H54 (cell line): Measurements from ENCODE around the gene CES5A.
"Not testable (repeated sequence)": the region's sequence is repeated elsewhere in the genome, so short reads cannot be mapped to it uniquely, and the experiment has no call there.

ENCODE experiments used
- DNase-seq: peaks from one replicate; pipeline ENCODE4 v3.0.0; 2011; ENCODE audit warnings: low spot score, mixed read lengths; ENCODE audit not compliant: insufficient read length
- FAIRE-seq: peaks from 3 replicates; lab custom pipeline; 2011; peaks lifted over from hg19 to GRCh38; lab: Jason Lieb, UNC
- POLR2A ChIP-seq: IDR thresholded peaks from 2 replicates; pipeline ENCODE4 v1.6.1; 2011; ENCODE audit warnings: low read depth, mild to moderate bottlenecking, low read length

The CES5A gene

DNA sequence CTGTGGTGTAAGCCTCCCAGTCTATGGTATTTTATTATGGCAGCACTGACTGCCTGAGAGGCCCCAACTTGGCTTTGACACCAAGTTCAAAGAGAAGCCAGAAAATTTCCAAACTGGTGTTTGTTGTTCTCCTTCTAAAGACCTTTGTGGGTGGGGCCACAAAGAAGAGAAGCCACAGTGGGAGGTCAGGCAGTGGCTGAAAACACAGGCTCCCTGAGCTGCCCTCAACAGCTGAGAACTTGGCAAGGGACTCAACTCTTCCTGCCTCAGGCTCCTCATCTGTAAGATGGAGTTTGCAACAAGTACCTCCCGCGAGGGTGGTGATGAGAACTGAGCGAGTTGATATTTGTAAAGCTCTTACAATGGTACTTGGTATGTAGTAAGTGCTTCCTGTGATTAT, 18.2 kb downstream of the CES5A start:
- FAIRE-seq, result no peak
- no peak for DNase-seq
- no peak for TF ChIP-seq POLR2A

DNA sequence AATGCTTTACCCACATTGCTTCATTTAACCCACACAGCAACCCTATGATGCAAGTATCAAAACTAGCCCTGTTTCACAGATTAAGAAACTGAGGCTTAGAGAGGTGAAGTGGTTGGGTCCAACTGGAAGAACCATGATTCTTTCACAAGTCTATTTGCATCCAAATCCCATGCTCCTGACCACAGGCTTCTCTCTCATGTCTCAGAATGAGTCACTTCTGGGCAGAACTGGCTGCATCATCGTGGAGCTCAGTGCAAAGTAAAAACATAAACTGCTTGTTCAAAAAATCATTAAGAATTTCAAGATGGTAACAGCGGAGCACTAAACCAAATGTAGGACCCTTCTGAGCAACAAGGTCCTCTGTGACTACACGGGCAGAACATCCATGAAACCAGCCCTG, 22.1 kb downstream of the CES5A start:
- FAIRE-seq, result no peak
- no peak for TF ChIP-seq POLR2A
- DNase-seq, result no peak

DNA sequence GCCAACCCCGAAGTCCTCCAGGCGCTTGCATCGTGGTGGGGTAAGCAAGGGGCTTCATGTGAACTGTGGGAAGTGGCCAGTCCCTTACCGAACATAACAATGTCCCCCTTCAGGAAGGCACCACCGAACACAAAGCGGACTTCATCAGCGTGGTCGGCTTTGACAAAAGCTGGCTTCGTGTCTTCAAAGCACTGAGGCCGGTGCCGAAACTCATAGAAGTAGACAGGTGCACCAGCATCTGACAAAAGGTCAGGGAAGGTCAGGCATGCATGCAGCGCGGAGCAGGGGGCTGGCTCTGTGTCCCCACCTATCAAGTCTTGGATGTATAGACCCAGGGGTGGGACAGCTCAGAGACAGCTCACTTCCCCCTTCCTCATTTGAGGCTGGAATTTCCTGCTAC, 25.6 kb downstream of the CES5A start:
- no peak for TF ChIP-seq POLR2A
- FAIRE-seq, result no peak
- DNase-seq, result no peak

DNA sequence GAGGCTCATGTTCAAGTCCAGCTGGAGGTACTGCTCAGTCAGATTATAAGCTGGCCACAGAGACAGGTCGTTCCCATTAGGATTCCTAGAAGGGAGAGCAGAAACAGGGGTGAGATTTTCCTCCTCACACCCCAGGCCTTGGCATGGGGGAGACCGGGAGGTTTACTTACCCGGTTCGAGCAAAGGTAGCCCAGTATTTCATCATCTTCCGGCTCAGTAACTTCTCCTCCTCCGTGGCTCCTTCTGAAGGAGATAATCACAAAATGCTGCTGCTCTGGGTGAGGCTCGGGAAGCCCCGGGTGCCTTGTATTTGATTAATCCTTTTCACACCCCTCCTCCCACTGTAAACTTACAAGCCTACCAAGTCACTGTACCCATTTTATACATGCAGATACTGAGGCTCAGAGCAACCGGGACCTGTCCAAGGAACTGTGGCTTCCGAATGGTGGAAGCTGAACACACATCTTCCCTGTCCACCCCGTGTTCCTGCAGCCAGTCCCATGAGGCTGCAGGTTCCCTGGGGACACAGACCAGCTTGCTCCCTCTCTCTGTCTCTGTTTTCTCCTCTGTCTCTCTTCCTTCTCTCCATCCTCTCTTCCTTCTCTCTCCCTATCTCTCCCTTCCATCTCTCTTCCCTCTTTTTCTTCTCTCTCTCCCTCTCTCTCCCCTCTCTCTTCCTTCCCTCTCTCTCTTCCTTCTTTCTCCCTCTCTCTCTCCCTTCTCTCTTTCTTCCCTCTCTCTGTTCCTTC, 28.4 kb downstream of the CES5A start:
- FAIRE-seq (no peak), DNase-seq (no peak)
- TF ChIP-seq POLR2A, result no peak

DNA sequence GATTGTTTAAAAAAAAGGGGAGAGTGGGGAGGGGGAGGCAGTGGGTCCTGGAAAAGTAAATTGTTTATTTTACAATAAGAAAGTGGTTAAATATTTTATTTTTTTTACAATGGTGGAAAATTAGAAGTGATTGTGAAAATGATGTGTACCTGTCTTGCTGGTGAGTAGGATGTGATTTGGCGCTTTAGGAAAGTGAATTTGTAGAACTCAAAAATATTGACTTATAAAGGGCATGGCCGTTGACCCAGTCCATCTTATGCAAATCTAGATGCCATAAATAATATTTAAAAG, 32.1 kb downstream of the CES5A start:
- FAIRE-seq, result no peak

DNA sequence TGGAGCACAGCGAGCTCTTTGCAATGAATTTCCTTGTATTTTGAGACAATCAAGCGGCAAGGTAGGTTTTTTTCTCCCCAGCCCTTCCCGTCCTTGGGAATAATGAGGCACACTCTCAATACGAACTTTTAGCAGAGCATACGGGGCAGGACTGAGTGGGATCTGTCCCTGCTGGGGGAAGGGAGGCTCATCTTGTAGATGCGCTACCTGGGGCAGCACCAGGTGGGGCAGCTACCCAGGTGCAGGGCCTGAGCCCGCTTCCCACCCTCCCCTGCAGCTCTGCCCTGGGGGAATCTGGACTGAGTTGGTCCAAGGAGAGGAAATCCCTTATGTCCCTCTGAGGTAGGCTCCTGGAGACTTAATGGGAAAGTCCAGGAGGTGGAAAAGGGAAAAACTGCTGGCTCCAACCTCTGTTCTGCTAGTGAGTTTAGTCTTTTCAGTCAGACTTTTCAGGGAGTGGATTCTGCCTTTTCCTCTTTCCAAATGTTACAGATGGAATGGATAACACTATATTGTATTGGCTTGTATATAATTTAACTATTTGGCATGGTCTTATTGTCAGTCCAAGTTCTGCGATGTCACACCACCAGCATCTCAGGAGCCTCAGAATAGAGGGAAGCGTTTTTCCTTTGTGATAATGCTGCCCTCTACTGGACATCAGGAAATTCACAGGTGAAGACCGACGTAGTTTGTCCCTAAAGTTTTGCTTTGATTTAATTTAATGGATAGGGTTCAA, 32.6 kb downstream of the CES5A start:
- FAIRE-seq (no peak), DNase-seq (peak; percentile 15)
- TF ChIP-seq POLR2A, result no peak

More for the DNA sequence above, 32.1 kb downstream of the CES5A start:
- DNase-seq, result no peak
- no peak for TF ChIP-seq POLR2A

DNA sequence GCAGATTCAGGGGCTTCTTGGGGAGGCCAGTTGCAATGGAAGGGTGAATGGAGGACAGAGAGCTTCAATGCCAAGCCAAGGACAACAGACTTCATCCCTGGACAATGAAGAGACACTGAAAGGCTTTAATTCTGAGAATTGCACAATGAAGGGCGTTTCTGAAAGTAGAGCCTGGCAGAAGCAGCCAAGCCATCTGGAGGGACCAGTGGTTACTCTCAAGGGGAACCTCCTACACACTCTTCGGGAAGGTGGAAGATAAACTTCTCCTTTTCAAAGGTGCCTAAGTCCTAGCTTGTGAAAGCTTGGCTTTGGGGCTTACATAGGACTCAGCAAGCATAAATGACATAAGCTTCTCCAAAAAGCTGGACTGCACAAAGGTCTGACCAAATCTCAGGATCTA, 36.1 kb downstream of the CES5A start:
- FAIRE-seq (no peak), DNase-seq (no peak)
- TF ChIP-seq POLR2A, result no peak

DNA sequence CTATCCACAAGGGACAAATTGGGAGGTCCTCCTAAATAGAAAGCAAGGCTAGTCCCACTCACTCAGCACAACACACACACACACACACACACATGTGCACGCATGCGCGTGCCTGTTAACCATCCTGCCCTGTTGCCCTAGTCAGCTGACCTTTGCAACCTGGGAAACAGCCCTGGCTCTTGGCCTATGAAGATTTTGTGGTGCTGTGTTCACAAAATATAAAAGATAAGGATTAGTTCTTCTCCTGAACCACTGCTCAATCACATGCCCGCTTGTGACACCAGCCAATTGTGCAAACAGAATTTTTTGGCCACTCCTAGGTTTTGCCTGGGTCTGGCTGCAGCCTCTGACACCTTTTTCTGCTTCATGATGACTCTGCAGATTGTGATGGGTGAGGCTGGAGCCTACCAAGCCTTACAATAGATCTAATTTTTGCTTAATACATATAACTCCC, 39.0 kb downstream of the CES5A start:
- no peak for DNase-seq
- no peak for FAIRE-seq
- TF ChIP-seq POLR2A, result no peak

DNA sequence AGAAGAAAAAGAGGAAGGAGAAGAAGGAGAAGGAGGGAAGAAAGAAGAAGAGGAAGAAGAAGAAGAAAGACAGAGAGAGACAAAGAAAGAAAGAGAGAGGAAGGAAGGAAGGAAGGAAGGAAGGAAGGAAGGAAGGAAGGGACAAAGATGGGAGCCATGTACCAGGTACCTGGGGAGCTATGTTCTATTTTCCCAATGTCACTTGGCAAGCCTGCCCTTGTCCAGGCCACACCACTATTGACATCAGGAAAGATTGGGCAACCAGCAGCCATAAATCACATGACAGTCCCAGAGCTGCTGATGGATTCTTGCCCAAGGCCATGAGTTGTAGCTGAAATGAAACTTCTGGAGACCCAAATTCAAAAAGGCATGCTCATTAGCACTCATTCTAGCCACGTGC, 39.6 kb downstream of the CES5A start:
- TF ChIP-seq POLR2A, result no peak
- no peak for FAIRE-seq

DNA sequence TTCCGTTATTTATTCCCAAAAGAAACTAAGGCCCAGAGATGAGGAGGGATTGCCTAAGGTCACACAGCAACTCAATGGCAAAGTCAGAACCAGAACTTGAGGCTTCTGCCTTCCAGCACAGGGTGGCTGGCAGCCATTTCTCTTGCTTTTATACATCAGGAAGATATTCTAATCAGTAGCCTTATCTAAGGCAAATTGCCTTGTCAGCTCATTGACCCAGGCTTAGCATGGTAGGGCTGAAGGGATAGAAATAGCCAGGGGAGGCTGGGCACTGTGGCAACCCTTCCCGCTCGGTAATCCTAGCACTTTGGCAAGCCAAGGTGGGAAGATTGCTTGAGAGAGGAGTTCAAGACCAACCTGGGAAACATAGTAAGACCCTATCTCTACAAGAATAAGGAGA, 40.0 kb downstream of the CES5A start:
- FAIRE-seq, DNase-seq: not testable (repeated sequence)

More for the DNA sequence above, 39.6 kb downstream of the CES5A start:
- DNase-seq, result no peak

DNA sequence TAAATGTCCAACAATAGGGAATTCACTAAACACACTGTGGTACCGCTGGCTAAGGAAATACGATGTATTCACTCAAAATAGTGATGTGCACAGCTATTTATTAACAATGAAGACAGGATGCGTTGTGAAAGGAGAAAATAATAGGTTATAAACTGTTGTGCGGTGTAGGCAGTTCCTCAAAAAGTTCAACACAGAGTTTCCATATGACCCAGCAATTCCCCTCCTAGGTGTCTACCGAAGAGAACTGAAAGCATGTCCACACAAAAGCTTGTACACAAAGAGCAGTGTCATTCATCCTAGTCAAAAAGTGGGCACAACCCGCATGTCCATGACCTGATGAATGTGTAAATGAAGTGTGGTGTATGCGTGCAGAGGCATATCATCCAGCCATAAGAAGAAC, 41.1 kb downstream of the CES5A start:
- FAIRE-seq (no peak), DNase-seq (no peak)
- no peak for TF ChIP-seq POLR2A

DNA sequence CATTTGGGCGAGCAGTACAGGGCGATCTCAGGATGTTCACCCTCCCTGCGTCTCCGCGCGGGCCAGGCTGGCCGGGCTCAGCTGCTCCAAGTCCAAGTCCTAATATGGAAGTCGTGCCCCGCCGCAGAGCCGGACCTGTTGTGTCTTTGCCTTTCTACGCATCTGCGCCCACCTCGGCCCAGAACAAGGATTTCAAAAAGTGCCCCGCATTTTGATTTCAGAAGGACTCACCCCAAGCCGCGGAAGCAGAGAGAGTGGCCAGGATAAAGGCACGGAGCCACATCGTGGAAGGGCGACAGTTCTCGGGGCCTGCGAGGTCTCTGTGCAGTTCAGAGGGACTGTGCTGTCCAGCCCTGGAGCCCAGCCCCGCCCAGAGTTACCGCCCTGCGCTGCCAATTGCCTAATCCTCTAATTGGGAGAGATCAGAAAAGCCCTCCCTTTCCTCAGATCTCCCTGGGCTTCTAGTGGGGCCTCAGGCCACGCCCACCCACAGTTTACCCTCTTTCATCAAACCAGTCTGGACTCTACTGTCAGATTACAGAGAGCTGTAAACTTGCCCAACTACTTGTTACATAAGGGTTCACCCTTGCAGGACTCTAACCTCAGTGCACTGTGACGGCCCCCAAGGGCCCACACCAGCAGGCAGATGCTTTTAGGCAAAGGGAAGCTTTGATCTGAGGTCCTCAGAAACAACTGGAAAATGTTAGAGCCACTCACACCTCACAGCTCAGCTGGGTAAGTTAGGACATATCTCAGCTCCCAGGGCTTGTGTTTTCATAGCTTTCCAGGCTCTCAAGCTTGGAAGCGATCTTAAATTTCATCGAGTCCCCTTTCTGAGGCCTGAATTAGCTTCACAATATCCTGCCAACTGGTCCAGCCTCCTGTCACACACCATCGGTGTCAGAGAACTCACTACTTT, 42.1 kb downstream of the CES5A start, which contains the start of gene CES1:
Gene CES1, minus strand, starts transcription at position 324 of the 919 bp plus-strand sequence. Its CDS starts 41 bp downstream, at position 283.
- no peak for TF ChIP-seq POLR2A
- DNase-seq (no peak), FAIRE-seq (no peak)

DNA sequence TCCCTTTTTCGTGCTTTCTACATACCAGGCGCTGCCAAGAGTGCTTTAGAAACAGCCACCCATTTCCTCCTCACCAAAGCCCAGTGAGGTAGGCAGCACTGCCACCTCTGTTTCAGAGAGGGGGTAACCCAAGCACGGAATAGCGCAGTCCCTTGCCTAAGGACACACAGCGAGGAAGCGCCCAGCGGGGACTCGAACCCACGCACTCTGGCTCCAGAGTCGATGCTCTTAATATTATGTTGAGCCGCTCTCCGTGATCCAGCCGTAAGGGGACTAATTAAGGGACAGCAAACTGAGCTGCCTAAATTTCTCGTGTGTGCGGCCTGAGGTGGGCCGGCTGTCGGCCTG, 42.8 kb downstream of the CES5A start:
- DNase-seq (no peak), FAIRE-seq (no peak)
- TF ChIP-seq POLR2A, result no peak
